GM19043 (cell line): ENCODE results near the gene TMEM150B.

Source experiments
- ATAC-seq: cut with Tn5 transposase; IDR thresholded peaks from one replicate; pipeline ENCODE4 v1.9.1; 2021; ENCODE audit warnings: low read depth; ENCODE audit not compliant: unreplicated experiment

Gene TMEM150B

DNA sequence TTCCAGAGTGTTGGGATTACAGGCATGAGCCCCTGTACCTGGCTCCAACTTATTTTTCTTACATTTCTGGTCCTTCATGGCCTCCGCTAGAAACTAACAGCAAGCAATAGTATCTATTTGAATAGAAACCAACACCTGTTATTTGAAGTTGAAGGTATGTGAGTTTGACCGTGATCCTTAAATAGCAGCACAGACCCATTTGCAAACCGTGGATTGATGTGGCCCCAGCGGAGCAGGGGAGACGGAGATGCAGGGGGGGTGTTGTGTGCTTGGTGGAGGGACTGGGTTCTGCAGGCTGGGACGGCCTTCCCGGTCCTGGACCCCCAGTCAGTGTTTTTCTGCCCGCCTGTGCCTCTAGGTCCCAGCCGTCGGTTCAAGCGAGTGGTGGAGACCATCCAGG lies 16.9 kb downstream of the TMEM150B start:
- ATAC-seq = no peak

DNA sequence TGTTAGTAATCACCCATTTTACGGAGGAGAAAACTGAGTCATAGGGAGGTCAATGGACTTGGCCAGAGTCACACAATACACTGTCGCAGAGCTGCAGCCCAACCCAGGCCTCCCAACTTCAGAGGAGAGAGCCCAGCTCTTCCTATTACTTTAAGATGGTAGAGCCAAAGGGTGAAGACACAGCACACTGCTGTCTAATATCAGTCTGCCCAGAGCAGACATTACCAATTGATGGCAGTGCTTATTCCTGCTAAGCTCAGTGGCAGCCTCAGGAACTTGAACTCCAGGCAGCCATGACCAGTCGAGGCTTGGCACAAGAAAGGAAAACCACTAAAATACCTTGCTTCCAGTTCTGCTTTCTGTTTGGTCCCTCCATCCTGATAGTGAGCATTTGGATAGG lies 18.4 kb downstream of the TMEM150B start:
- ATAC-seq = no peak

DNA sequence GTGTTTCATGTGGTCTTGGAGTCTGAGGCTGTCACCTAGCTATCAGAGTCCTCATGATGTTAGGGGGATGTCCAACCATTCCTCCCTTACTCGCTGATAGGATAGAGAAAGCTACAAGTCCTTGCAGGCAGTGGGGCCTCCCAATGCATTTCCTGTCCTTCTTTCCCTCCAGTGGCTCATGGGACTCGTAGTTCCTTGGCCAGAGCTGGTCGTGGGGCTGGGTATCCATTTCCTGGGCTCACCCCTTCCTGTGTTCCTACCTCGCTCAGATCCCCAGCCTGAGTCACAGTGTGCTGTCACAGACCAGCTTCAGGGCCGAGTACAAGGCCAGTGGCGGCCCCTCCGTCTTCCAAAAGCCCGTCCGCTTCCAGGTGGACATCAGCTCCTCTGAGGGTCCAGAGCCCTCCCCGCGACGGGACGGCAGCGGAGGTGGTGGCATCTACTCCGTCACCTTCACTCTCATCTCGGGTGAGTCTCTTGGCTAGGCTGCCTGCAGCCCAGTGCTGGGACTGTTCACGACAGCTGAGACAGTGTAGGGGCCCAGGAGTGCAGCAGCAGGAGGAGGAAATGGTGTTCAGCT lies 19.1 kb downstream of the TMEM150B start:
- ATAC-seq = no peak

DNA sequence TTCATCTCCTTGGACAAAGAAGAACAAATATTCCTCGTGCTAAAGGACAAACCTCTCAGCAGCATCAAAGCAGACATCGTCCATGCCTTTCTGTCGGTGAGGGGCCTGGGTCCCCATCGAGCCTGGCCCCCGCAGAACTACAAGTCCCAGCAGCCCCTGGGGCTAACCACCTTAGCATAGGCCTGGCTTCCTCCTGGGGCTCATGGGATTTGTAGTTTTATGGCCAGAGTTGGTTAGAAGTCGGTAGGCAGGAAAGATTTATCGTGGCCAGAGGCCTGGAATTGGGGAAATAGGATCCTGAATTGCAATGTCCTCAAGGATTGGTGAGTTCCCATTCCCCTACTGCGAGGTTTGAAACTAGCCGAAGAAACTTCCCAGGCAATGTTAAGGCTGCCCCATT lies 19.6 kb downstream of the TMEM150B start:
- ATAC-seq = no peak

DNA sequence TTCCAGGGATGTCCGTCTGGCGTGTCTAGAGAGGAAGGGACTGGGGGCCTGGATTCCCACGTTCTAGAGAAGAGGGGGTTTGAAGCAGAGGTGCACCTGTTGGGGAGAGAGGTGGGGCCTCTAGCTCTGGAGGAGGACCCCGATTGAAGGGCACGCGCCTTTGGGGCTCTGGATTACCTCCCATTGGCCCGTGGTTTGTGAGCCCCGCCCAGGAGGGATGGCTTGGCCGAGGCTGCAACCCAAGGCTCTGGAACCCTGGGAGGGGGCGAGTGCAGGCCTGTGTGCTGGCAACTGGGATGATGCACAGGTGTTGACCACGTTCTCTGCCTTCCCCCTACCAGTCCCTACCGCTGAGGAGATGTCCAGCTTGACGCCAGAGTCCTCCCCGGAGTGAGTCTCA lies 20.2 kb downstream of the TMEM150B start:
- ATAC-seq = no peak

DNA sequence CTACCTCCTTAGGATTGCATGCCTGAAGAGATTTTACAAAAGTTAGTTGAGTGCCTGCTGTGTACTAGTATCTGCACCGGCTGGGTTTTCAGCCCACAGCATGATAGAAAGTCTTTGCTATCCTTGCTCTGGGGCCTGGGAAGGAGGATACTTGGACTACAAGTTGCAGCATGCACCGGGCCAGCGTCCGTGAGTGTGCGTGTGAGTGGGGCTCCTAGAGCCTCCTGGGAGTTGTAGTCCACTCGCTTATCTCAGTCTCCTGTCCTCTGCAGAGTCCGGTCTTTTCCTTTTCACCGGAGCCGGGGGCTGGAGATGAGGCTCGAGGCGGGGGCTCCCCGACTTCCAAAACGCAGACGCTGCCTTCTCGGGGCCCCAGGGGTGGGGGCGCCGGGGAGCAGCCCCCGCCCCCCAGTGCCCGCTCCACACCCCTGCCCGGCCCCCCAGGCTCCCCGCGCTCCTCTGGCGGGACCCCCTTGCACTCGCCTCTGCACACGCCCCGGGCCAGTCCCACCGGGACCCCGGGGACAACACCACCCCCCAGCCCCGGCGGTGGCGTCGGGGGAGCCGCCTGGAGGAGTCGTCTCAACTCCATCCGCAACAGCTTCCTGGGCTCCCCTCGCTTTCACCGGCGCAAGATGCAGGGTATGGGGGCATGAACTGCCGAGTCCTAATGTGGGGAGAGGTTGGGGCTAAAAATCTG lies 20.7 kb downstream of the TMEM150B start:
- no peak for ATAC-seq

DNA sequence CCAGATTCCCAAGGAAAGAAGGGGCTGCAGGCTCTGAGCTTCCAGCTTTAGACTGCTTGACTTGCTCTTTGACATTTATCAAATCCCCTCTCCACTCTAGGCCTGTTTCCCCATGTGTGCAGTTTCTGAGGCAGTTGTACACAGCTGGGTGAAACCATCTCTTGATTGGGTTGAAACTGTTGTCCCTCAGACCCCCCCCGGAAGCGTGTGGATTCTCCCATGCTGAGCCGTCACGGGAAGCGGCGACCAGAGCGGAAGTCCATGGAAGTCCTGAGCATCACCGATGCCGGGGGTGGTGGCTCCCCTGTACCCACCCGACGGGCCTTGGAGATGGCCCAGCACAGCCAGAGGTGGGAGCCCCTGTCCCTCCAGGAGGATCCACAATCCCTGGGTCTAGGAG lies 21.7 kb downstream of the TMEM150B start:
- no peak for ATAC-seq

DNA sequence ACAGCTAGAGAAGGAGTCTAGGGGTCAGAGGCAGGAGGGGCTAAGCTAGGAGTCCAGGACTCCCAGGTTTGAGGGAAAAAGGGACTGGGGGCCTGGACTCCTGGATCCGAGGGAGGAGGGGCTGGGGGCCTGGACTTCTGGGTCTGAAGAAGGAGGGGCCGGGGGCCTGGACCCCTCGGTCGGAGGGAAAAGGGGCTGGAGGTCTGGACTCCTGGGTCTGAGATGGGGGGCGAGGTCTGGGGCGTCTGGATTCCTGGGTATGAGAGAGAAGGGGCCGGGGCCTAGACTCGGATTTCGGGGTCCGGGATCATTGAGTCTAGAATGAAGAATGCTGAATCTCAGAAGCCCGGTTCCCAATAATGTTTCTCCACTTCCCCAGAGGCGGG lies 22.8 kb downstream of the TMEM150B start:
- no peak for ATAC-seq

DNA sequence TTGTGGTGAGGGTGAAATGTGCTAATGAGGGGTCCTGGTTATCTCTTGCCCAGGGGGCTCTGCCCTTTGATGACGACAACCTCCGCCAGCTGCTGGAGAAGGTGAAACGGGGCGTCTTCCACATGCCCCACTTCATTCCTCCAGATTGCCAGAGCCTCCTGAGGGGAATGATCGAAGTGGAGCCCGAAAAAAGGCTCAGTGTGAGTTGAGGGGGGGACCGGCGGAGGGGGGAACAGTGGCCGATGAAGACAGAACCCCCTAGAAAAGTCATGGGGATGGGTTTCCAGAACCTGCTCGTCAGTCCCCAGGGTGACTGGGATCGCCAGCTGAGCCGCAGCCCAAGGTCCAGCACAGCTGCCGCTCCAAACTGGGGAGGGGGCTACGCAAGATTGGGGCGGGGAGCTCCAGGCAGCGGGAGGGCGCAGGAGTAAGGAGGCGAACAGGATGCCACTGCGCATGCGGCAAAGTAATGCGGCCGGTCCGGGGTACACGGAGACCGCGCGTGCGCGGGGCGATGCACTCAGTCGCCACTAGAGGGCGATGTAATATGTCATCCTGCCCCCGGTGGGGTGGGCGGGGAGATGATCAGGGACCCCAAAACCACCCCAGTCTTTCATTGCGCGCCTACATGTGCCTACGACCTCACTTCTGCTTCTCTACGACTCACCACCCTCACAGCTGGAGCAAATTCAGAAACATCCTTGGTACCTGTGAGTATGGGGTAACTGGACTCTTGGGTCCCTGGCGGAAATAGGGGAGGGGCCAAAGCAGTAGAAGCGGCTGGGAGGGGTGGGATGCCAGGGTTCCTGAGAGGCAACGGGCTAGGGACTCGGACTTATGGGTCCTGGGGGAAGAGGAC lies 23.5 kb downstream of the TMEM150B start:
- no peak for ATAC-seq

DNA sequence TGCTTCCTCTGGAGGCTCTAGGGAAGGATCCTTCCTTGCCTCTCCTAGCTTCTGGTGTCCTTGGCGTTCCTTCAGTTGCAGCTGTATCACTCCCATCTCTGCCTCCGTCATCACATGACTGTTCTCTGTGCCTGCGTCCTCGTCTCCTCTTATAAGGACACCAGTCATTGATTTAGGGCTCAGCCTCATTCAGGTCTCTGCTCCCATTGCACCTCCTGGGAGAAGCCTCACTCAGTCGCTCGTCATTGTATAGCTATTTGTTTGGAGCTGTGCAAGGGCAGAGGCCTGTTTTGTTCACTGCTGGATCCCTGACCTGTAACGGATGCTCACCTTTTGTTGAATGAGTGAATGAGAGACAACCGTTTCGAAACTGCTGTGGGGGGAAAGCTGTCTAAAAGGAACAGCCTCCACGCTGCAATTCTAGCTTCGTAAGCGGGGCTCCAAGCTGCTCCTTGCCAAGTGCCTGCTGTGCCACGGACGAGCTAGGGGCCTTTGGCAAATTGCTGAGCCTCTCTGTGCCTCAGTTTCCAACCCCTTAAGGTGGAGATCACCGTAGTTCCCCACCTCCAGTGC lies 24.2 kb downstream of the TMEM150B start:
- no peak for ATAC-seq

DNA sequence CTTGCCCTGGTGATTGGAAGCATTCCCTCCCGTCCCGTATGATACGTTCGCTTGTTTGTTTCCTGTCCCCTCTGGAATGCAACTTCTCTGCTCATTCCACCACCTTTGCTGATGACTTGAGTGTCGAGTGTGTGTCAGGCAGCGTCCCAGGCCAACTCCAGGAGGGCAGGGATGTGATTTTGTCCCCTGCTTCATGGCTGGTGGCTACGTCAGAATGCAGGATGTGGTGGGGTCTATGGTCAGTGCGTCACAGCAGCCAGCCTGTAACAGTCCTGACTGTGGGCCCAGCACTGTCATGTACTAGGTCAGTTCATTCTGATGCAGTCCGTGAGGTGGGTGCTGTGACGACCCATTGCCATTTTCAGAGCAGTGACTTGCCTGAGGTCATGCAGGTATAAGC lies 25.1 kb downstream of the TMEM150B start:
- no peak for ATAC-seq

DNA sequence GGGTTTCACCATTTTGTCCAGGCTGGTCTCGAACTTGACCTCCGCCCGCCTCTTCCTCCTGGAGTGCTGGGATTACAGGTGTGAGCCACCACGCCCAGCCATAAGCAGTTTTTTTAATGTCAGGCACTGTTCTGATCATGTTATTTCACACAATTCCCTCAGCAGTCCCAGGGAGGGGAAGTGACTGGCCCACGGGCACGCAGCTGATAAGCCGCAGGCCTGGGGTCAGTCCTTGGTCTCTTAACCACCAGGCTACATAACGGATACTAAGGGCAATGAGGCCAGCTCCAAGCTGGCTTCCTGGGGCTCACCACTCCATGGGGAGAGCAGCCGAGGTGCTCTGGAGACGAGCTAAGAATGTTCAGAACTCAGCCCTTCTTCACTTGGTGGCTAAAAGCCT lies 27.9 kb downstream of the TMEM150B start:
- ATAC-seq = no peak

DNA sequence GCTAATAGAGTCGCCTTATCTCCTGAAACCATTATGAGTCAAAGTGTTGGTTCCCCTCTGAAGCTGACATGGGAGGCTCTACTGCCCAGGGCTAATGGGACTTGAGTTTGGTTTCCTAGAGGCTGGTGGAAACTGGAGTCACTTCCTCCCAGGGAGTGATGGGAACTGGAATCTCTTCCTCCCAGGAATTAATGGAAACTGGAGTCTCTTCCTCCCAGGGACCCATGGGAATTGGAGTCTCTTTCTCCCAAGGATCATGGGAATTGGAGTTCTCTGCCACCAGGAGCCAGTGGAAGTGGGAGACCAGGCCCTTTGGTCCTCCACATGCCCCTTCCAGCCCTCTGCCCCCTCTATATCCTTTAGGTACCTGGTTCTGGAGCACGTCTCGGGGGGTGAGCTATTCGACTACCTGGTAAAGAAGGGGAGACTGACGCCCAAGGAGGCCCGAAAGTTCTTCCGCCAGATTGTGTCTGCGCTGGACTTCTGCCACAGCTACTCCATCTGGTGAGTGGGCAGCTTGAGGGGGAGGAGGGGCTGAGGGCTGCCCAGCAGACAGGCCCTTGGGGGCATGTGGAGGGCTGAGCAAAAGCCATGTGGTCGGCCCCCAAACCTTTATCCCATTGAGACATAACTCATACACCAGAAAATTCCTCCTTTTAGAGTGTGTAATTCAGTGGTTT lies 35.9 kb downstream of the TMEM150B start:
- no peak for ATAC-seq

DNA sequence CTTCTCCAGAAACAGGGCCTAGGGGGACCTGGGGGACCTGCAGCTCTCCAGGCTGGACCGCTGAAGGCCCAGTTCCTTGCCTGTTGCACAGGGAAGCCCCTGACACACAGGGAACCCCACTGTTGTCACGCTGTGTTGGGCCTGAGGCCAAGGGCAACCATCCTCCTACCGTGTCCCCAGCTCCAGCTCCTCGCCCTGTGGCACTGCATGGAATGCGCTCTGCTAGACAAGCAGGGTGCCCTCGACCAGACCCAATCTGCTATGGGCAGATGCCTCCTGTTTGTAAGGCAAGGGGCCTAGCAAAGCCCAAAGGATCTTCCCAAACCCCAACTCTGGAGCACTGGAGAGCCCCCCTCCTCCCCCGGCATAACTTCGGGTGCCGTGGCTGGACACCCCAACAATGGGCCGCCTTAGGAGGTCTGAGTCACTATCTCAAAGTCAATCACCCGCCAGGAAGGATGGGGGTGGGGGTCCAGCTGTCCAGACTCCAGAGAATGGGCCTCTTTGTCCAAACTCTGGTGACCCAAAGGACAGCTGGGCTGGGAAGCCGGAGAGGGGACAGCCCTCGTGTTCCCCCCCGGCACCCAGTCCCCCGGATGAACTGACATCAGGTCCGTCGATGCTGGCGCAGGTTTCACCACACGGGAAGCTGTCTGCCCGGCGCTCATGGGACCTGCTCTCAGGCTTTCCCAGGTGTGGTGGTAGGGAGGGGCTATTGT lies 37.6 kb downstream of the TMEM150B start:
- no peak for ATAC-seq

DNA sequence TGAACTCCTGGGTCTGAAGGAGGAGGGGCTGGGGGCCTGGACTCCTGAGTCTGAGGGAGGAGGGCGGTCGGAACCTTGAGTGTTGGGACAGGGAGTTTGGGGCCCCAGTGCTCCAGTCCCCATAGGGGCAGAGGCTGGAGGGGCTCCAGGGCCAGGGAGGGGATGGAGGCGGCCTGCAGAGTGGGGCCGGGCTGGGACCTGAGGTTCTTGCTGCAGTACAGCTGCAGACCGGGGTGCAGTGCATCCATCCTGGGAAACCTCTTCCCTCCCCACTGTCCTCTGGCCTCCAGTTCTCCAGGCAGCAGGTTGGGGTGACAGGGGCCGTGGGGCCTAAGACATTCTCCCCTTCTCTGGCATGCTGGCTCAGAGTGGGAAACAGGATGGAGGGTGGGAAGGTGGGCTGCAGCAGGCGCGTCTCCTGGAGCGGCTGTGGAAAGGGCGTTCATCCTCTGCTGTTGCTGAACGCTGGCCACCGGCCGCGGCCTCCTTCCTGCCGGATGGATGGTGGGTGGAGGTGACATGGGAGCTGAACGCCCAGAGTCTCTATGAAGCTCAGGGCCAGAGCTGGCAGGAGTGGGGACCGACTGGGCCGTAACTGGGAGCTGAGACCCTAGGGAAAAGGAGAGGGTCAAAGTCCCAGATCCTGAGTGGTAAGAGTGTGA lies 39.8 kb downstream of the TMEM150B start:
- ATAC-seq = no peak

DNA sequence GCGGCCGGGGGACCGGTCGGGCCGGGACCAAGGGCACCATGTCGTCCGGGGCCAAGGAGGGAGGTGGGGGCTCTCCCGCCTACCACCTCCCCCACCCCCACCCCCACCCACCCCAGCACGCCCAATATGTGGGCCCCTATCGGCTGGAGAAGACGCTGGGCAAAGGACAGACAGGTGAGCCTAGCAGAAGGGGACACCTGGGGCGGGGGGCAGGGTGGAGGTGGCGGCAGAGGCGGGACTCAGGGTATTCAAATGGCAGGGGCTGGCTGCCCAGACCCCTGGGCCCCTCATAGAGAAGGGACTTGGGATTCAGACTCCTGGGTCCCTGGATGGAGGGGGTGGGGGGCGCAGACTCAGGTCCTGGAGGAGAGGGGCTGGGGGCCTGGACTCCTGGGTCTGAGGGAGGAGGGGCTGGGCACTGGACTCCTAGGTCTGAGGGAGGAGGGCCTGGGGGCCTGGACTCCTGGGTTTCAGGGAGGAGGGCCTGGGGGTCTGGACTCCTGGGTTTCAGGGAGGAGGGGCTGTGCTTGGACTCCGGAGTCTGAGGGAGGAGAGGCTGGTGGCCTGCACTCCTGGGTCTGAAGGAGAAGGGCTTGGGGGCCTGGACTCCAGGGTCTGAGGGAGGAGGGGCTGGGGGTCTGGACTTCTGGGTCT lies 40.6 kb downstream of the TMEM150B start:
- no peak for ATAC-seq

DNA sequence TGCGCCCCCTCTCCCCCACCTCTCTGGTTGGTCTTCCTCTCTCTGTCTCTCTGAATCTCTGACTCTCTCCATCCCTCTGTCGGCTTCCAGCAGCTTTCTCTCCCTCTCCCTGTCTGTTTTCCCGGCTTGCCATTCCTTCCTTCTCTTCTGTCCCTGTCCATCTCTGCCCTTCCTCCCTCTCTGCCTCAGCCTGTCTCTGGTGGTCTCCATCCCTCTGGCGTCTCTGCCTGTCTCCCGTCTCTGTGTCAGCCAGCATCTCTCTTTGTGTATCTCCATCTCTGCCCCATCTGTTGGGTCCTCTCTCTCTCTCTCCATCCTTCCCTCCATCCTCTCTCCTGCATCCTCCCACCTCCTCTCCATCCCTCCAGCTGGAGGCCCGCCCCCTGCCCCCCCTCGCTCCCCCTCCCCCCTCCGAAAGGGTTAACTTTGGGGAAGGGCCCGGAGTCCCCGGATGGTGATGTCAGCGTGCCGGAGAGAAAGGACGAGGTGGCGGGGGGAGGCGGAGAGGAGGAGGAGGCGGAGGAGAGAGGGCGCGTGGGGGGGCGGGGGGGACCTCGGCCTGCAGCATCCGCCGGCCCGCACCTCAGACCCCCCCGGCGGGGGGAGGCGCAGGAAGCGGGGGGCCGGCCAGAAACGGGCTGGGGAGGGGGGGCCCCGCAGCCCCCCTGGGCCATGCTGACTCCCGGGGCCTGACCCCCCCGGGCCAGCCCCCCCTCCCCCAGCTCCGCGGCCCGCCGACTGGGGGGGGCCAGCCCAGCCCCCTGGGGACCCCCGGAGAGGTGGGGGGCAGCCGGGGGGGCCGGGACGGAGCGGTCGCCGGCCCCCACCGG lies 41.4 kb downstream of the TMEM150B start, which contains the start of gene BRSK1:
Gene BRSK1, plus strand, starts transcription at position 450 of the 830 bp plus-strand sequence. CDS start 446 bp downstream, outside the sequence.
- ATAC-seq = no peak
